Hematopoietic multipotent progenitor cell treated with erythropoietin and hydrocortisone succinate and interleukin-3 and kit ligand, for 17 days (in vitro differentiated cells): ENCODE results near the gene CMBL.
A peak's percentile ranks its signal among the peaks of the same experiment; 100 is the strongest.

Experiments
- DNase-seq: peaks from one replicate; pipeline ENCODE4 v3.0.0-alpha.2; 2015; ENCODE audit warnings: low spot score

CMBL gene

DNA sequence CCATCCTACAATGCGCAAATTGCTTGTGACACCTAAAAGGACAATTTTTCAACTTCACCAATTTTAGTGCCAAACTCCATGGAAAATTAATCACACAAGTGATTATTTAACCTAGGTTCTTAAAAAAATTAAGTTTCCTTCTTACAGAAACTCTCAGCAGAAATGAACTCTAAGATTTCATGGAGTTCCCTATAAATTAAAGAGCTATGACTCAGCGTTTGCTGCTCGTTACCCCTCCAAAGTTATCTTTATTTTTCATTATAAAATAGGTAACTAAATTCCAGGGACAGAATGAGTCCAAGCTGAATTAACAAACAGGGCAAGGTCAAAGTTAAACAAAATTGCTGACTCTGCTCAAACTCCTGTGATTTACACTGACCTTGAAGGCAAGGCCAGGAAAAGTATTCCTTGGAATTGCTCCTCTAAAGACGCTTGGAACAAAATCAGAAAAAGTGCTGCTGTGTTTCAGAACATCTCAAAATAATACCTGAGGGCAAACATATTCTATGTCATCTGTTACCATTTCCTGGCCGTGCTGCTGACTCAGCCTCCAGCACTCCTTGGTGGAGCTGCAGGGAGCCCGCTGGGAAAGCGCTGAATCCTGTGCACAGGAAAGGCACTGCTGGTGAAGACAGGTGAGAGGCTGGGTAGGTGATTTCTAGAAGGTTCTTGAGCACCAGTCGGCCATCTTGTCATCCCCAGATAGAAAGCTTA, 2.5 kb upstream of the CMBL start:
- DNase-seq: no peak

DNA sequence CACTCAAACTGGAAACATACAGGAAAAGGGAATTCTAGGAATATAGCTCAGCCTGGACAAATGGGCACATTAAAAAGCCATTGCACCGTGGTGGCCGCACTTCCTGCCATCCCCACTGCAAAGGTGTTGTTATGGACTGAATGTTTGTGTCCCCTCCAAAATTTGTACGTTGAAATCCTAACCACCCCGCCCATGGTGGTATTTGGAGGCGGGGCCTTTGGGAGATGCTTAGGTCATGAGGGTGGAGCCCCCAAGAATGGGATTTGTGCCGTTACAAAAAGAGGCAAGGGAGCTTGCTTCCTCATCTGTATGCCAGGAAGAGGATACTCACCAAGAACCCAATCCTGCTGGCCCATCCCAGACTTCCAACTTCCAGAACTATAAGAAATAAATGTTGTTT, 1.1 kb upstream of the CMBL start:
- DNase-seq: no peak

DNA sequence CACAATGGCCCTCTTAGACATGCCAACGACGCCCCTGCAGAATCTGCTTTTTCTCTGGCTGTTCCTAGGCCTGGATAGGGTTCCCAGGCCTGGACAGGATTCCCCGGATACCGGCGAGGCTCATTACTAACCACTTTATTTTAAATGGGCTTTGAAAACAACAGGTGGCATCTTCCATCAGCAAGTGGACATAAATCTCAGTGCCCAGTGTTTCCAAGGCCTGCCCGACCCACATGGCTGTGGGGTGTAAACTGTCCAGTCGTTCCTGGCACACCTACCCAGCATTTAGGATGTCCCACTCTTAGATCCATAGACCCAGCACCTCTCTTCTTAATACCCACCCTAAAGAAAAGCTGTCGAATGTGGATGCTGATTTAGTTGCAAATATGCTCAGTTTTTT, 896 bp downstream of the CMBL start:
- no peak for DNase-seq

DNA sequence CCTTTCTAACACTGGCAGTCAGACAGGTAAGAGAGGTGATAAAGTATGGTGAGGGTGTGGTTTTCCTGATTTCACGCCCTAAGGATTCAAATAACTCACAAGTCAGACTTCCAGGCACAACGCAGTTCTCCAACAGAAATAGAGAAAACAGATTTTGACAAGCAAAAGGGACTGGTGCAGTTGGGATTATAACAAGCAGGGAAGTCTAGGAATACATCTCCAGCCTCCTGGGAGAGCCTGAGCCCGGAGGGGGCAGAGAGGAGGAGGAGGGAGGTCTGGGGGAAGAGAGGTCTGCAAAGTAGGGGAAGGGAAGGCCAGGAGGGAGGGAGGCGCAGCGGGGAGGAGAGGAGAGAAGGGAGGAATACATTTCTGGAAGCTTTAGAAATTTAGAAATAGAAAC, 1.6 kb downstream of the CMBL start:
- DNase-seq: no peak

DNA sequence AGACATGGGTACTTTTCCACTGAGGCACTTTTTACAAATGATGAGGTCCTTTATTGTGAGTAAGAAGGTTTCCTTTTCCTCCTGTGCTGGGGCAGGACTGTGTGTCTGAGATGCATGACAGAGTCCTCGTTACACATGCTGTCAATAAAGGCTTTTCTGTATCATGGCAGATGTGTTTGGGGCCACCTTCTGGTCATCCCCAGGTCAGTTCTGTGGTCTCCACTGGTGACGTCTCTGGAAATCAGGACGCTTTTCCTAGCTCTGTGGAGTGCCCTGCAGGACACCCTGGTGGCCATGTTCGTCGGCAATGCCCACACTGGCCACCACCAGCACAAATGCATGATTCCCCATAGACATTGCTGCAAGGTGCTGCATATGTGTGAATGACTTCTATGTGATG, 2.8 kb downstream of the CMBL start:
- peak; percentile 57 for DNase-seq

DNA sequence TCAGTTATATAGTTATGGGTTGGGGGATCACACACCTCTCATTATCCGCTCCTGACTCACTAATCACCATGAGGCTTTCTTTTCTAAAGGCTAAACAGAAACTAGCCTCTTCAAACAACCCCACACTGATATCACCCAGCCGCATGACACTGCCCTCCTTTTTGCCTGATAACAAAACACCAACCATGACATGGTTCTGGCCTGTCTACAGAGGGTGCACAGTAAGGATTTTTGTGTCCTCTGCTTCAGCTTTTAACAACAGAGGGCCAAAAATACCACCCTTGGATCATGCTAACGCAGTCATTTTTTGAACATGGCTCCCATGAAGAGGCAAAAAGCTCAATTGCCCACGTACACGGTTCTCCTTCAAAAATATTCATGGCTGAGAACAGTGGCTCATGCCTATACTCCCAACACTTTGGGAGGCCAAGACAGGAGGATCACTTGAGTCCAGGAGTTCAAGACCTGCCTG, 4.0 kb downstream of the CMBL start:
- peak; percentile 76 for DNase-seq

DNA sequence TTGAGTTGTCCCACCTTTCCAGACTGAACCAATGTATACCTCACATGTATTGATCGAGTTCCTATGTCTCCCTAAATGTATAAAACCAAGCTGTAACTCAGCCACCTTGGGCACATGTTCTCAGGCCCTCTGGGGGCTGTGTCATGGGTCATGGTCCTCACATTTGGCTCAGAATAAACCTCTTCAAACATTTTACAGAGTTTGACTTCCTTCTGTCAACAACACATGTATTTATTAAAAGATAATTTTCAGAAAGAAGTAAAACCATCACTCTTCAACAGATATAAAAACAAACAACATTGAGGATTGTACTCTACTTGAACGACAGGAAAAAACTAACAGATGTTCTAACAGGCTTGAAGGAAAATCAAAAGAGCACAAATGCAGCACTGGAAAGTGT, 4.5 kb downstream of the CMBL start:
- no peak for DNase-seq

DNA sequence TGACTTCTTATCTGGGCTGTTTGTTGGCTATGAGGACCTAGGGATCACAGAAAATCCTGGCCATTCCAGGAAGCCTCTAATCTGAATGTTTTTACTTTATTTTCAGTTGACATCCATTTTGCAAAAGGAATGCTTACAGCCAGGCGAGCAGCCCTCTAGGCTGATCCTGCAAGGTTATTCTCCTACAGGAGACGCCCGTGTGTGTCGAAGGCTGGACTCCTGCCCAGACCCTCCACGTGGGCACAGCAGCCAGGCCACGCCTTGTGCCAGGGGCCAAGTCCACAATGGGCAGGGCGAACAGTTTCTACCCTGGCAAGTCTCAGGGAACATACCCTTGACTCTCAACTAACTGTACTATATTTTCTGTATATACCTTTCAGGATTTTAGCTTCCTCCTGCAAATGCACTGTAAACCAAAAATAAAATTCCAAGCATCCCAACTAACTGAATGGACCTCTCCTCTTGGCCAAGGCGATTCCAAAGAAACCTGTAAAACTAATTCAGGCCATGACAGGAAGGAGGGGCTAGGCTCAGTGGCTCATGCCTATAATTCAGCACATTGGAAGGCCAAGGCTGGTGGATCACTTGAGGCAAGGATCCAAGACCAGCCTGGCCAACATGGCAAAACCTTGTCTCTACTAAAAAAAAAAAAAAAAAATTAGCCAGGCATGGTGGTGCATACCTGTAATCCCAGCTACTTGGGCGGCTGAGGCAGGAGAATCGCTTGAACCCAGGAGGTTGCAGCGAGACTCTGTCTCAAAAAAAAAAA, 5.7 kb downstream of the CMBL start:
- peak; percentile 59 for DNase-seq

DNA sequence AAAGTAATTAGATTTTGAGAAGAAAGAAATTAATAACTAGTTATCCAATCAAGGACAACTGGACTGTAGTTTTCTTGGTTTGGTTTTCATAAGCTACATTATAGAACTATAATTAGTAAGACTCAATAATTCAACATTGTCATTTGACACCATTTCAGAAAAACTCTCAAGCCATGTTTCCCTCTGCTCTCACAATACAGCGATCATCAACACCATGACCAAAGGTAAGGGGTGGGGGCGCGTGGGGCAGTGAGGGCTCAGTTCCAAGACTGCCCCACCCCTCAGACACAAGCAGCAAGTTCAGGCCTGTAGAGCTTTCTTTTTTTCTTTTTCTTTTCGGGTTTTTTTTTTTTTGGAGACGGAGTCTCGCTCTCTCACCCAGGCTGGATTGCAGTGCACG, 6.4 kb downstream of the CMBL start:
- DNase-seq: no peak

DNA sequence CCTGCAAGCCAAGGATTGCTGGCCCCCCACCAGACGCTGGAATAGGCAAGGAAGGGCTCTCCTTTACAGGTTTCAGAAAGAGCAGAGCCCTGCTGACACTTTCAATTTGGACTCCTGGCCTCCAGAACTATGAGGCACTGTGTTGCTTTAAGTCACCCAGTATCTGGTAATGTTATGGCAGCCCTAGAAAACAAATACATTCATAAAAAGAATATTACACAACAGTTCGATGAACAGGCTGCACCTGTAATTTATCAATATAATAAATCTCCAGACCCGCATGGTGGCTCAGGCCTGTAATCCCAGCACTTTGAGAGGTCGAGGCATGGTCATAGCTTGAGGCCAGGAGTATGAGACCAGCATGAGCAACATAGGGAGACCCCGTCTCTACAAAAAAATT, 7.5 kb downstream of the CMBL start:
- no peak for DNase-seq

DNA sequence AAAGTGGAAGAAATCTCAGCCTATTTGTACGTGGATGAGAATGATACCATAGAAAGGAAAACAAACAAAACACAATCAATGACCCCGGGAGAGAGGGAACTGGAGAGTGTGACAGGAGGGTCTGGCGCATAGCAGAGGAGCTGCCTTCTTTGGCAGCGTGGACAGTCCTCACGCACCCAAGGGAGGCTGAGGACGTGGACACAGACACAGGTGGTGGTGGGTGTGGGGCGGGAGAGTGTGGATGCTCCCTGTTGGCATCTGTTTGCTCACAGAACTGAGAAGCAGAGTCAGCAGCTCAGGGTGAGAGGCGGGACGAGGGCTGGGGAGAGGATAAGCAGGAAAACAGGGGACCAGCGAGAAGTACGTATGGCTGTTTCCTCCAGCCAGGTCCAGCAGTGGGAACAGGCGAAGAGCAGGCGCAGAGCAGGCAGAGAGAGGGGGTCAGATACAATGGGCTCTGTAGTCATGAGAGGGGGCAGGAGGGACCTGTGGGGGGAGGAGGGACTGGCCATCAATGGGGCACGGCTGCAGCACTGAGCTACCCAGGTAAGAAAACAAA, 10.0 kb downstream of the CMBL start:
- DNase-seq: no peak

DNA sequence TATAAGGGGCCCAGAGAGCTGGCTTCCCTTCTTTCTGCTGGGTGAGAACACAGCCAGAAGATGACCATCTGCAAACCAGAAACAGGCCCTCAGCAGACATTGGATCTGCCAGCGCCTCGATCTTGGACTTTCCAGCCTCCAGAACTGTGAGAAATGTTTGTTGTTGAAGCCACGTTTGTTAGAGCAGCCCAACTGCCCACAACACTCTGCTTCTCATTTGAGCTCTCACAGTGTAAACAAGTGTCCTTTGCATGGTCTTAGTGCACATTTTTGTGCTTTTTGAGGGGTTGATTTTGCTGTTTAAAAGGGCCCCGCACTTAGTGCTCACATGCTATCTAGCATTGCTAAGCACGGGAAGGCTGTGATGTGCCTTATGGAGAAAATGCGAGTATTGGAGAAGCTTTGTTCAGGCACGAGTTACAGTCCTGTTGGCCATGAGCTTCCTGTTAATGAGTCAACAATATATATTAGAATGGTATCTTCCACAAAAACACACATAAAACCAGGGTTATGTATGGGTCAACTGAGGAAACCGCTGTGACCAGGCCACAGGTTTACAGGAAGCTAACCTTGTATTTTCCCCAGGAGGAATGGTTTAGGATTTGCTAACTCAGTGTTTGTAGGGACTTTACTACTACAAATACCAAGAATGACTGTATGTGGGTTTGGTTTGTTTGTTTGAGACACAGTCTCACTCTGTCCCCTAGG, 11.9 kb downstream of the CMBL start:
- no peak for DNase-seq

DNA sequence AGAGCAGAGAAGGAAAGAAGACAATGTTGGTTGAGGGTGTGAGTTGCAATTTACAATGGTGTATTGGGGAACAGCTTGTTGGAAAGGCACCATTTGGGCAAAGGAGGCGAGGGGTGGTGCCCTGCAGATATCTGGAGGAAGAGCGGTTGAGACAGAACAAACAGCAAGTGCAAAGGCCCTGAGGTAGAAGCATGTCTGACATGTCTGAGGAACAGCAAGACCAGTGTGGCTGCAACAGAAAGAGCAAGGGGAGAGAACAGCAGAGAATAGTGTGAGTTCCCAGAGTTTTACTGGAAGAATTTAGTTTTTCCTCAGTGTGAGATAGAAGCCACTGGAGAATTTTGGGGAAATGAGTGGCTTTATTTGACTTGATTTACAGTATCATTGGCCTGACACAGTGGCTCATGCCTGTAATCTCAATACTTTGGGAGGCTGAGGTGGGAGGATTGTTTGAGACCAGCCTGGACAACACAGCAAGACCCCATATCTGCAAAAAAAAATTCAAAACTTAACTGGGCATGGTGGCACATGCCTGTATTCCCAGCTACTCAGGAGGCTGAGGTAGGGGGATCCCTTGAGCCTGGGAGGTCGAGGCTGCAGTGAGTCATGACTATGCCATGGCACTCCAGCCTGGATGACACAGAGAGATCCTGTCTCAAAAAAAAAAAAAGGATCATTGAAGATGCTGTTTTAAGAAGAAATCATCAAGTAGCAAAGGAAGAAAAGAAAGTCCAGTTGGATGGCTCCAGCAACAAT, 13.6 kb downstream of the CMBL start:
- no peak for DNase-seq

DNA sequence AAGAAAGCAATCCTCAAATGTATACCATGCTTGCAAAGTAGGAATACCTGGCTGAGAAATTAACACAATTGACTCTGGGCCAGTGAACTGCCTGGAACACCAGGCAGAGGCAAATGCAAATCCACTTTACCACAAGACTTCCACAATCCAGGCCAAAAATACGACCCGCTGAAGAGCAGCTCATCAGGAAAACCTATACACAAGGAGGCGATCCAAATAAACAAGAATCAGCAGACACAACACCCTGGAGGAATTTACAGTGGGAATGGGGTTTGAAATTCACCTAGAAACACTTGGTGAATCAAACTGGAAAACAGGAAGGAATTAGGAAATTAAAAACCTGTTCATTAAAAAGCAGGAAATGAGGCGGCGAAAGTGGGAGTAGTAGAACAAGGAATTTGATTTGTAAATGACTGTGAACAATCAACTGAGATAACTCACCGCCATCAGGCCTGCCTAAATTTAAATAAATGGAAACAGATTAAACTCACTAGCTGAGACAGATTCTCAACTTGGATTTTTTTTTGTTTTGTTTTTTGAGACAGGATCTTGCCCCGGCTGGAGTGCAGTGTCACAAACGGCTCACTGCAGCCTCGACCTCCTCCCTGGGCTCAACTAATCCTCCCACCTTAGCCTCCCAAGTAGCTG, 15.9 kb downstream of the CMBL start:
- no peak for DNase-seq

DNA sequence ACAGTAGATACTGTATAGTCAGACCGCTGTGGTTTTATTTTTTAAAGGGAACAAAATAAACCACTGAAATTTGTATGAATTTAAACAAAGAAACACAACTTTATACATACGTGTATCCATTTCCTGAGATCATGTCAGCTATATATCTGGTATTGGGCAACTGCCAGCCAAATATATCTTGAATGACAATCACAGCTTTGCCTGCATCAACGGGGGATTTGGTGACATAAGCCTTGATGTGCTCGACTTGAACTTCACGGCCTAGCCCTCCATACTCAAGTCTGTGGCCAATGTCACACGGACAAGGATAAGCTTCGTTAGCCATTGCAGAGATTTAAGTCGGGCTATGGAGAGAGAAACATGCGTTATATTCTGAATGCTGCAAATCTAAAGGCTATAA, 17.3 kb downstream of the CMBL start:
- DNase-seq: no peak

DNA sequence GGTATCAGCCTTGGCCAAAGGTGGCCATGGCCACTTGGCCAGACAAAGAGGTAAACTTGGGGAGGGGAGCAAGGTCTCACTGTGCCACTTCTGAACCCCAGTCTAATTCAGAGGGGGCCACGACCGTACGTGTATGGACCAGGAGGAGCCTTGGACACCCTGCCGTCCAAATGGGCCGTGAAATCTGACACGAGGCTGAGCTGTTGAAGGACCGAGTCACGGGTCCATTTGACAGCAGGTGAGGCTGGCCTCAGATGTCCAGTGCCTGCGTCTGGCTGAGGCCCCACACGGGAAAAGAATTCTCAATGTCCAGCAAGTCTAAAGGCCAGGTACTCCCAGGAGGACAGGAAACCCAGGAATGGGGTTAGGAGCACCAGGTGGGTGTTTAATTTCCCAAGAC, 17.7 kb downstream of the CMBL start:
- DNase-seq: no peak

DNA sequence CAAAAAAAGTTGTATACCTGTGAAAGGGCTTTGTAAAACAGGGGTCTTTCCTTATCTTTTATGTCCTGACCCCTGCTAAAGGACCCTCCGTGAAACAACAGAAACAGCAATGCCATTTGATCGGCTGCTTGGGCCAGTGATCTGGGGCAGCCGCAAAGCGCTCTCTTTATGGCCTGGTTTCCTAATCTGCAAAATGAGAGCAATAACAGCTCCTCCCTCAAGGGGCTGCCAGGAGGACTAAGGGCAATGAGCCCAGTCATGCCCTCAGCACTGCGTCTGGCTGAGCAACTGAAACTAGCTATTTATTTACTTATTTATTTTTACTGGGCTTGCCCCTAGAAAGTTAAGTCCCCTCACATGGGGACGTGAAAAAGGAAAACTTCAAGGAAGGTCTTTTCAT, 18.3 kb downstream of the CMBL start:
- peak; percentile 84 for DNase-seq

DNA sequence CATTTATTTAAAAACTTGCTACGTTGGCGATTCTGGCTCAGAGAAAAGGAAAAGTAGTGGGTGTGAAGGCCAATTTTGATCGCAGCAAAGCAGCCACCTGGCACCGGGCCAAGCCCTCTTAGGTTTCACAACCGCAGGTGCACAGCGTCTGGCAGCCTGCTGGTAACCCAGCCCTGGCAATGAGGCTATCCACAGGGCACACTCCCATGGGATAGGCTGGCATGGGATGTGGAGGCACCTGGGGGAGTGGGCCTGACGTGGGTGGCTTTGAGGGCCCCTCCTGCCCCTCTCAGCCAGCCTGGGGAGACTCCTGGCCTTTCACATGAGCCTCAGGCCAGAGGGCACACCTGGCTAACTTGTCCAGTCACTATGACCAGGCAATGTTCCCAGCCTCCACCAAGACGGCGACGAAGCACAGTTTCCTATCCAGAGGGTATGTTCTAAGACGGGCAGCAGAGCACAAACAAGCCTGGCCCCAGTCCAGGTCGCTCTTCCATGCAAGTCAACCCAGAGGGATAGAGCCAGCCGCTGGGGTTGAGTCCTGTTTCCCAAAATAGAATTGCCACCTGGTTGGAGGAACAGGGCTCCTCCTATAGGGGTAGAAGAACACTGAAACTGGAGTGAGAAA, 19.0 kb downstream of the CMBL start:
- peak; percentile 90 for DNase-seq

DNA sequence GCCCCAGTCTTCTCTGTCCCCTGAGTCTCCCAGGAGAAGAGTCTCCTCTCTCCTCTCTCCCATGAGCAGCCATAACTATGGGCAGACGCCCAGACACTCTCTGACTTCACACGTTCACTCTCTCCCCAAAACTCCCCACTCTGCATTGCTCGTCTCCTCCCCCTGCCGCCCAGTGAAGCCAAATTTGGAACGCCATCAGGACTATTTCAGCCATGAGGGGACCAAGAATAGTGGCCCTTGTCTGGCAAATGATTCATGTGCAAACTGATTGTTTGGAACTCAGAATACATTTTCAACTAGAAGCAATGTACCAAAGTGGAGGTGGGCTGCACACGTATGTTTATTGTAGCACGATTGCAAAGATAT, 20.9 kb downstream of the CMBL start:
- DNase-seq: no peak

DNA sequence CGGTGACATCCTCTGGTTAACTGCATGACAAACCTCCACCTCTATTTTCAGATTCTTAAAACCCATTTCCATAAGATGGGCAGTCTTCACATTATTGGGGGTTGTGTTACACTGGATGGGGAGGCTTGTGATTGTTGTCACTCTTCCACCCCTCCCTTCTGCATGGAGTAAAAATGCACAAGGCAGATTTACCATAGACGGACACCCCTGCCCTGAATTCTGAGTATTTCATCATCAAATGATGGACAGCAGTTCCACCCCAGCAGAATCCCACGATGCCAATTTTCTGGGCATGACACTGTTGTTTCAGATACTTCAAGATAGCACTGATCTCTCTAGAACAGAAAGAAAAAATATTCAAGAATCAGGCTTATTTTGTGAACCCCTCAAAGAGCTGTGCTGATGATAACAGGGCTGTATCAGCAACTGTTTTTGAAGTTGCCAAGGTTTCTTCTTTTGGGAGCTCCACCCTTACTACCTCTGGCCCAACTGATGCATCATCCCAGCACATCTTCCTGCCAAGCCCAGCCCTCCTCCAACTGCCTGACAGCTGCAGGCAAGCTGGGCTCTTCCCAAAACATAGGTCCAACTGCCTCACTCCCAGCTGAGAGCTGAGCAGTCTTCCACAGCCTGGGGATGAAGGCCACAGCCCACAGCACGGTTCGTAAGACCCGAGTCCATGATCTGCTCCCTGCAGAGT, 21.4 kb downstream of the CMBL start:
- peak; percentile 78 for DNase-seq
